Fibroblast of lung (primary cell): Measurements from ENCODE around the gene CARD14. TPM values are rescaled to one million over a fixed set of nuclear protein-coding genes. Genes with fewer than 3 reads are reported as not detected.

ENCODE experiments used
- DNase-seq, 2 donors: peaks; one replicate each; pipeline versions ENCODE4 v3.0.0 to v3.0.0-alpha.2; 2010; ENCODE audit warnings: low read depth in 2 of 2
- H2AFZ ChIP-seq: 2 replicates; pipeline ENCODE4 v1.5.1; 2012; ENCODE audit warnings: low read length, control low read depth, inconsistent platforms
- H3K27ac ChIP-seq: 2 replicates; pipeline ENCODE4 v1.5.1; 2011; ENCODE audit warnings: low read length, control low read depth; ENCODE audit not compliant: insufficient read depth
- H3K27me3 ChIP-seq: 2 replicates; pipeline ENCODE4 v1.5.1; 2011; ENCODE audit warnings: mild to moderate bottlenecking, low read length; ENCODE audit not compliant: control insufficient read depth, insufficient read depth
- H3K36me3 ChIP-seq: 2 replicates; pipeline ENCODE4 v1.5.1; 2011; ENCODE audit warnings: low read length; ENCODE audit not compliant: control insufficient read depth, insufficient read depth
- H3K4me1 ChIP-seq: 2 replicates; pipeline ENCODE4 v1.5.1; 2011; ENCODE audit warnings: low read length; ENCODE audit not compliant: control insufficient read depth, insufficient read depth; ENCODE audit errors: extremely low read depth
- H3K4me2 ChIP-seq: 2 replicates; pipeline ENCODE4 v1.5.1; 2011; ENCODE audit warnings: low read length, control low read depth; ENCODE audit not compliant: insufficient read depth; ENCODE audit errors: extremely low read depth
- H3K4me3 ChIP-seq, 4 experiments: fragments of 200-600 bp in 1 of 4; sonication (generic) in 1 of 4; replicated peaks in 1 of 4; 2 replicates each; pipeline ENCODE4 v1.5.1; 2011 to 2016; ENCODE audit warnings: low read length in 4 of 4, low read depth in 3 of 4, mild to moderate bottlenecking in 3 of 4, control low read depth in 2 of 4, inconsistent platforms in 1 of 4, mixed read lengths in 1 of 4; ENCODE audit not compliant: insufficient read depth in 1 of 4; ENCODE audit errors: control extremely low read depth in 1 of 4
- H3K79me2 ChIP-seq: 2 replicates; pipeline ENCODE4 v1.5.1; 2012; ENCODE audit warnings: mild to moderate bottlenecking, low read length, inconsistent platforms; ENCODE audit not compliant: control insufficient read depth, insufficient read depth
- H3K9ac ChIP-seq: 2 replicates; pipeline ENCODE4 v1.5.1; 2011; ENCODE audit warnings: mild to moderate bottlenecking, low read length, control low read depth; ENCODE audit not compliant: insufficient read depth
- H3K9me3 ChIP-seq: 2 replicates; pipeline ENCODE4 v1.5.1; 2012; ENCODE audit warnings: low read depth, low read length; ENCODE audit not compliant: control insufficient read depth, insufficient read depth
- H4K20me1 ChIP-seq: 2 replicates; pipeline ENCODE4 v1.5.1; 2011; ENCODE audit warnings: low read length; ENCODE audit not compliant: control insufficient read depth, insufficient read depth; ENCODE audit errors: extremely low read depth
- EZH2 ChIP-seq: IDR thresholded peaks from 2 replicates; pipeline ENCODE4 v1.5.1; 2012; ENCODE audit warnings: low read length, control low read depth, mild to moderate bottlenecking; ENCODE audit errors: missing control alignments
- polyA plus RNA-seq, 2 donors: library from polyadenylated mRNA; depleted of rRNA in 1 of 2; stranded (reverse) in 1 of 2; unstranded in 1 of 2; fragments of >200 nt; gene quantifications; 2 replicates each; pipeline ENCODE4 v1.2.1, GENCODE V29; 2011 to 2012; ENCODE audit warnings: missing spikeins in 1 of 2
- total RNA-seq: library from RNA; depleted of rRNA; stranded (reverse); fragments of >200 nt; gene quantifications from 2 replicates; pipeline ENCODE4 v1.2.1, GENCODE V29; 2014
- TF ChIP-seq, protein P1 (sequence below), 2 donors: IDR thresholded peaks in 1 of 2; conservative IDR thresholded peaks in 1 of 2; 1 replicate in 1 of 2; 2 replicates in 1 of 2; pipeline ENCODE4 v1.5.1; 2011 to 2012; ENCODE audit warnings: low read length in 2 of 2, control low read depth in 1 of 2, inconsistent platforms in 1 of 2, low read depth in 1 of 2, mild to moderate bottlenecking in 1 of 2

CARD14 gene
- total and polyA plus RNA-seq, 2 donors (not counting 1 experiment from before 2014, with no cell fraction given): 0.17 TPM; not detected in 1

DNA sequence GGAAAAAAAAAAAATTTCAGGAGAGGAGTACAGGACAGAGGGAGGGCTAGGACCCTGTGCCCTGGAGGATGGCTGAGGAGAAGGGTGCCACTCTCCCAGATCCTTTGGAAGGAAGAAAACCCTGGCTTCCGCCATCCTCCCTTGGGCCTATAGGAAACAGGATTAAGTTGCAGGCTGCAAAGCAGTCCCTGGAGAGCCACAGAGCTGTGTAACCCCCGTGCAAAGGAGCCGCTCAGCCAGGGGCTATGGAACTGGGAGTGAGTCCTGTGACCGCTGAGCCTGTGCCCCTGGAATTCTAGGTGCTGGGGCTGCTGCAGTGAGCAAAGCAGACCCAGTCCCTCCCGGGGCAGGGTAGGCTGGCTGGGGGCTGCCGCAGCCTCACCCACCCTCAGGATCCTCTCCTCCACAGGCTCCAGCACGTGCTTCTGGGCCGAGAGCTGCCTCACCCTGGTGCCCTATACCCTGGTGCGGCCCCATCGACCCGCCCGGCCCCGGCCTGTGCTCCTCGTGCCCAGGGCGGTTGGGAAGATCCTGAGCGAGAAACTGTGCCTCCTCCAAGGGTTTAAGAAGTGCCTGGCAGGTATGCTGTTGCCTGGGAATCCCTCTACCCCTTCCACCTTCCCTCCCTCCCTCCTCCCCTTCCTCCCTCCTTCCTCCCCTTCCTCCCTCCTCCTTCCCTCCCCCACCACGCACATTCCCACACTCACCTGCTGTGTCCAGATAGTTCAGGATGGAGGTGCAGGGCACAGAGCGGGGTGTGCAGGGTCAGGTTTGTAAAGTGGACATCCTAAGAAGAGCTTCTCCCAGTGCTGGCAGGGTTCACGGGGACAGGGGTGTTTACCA lies 35.0 kb downstream of the CARD14 start:
- no peaks in the 10 kb centered on the region for H3K9me3 ChIP-seq
- TF ChIP-seq EZH2: no peak
- TF ChIP-seq, protein P1, sequence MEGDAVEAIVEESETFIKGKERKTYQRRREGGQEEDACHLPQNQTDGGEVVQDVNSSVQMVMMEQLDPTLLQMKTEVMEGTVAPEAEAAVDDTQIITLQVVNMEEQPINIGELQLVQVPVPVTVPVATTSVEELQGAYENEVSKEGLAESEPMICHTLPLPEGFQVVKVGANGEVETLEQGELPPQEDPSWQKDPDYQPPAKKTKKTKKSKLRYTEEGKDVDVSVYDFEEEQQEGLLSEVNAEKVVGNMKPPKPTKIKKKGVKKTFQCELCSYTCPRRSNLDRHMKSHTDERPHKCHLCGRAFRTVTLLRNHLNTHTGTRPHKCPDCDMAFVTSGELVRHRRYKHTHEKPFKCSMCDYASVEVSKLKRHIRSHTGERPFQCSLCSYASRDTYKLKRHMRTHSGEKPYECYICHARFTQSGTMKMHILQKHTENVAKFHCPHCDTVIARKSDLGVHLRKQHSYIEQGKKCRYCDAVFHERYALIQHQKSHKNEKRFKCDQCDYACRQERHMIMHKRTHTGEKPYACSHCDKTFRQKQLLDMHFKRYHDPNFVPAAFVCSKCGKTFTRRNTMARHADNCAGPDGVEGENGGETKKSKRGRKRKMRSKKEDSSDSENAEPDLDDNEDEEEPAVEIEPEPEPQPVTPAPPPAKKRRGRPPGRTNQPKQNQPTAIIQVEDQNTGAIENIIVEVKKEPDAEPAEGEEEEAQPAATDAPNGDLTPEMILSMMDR (conservative IDR thresholded peaks at IDR 0.05 in 1 of 2, IDR thresholded peaks at IDR 0.05 in 1 of 2; ENCODE audit: low read depth in 1 of 2, low read length in 2 of 2): no peak
- H3K4me3 ChIP-seq: no peak overlapping the region

DNA sequence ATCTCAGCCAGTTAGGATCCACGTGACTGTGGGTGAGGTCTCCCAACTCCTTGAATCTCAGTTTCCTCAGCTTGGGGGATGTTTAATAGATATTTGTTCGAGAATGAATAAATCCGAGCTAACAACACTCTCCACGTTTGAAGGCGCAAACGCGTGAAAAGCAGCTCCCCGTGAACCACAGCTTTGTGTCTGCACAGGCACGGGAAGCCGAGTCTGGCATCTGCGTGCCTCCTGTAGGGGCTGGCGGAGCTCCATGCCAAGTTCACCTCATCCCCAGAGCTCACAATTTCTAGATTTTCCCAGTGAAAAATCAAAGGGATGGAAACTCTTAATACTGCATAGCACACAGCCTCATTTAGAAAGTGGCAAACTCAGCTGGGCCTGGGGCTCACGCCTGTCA lies 36.0 kb downstream of the CARD14 start:
- no peak for DNase-seq
- H2AFZ ChIP-seq: no peak overlapping the region
- TF ChIP-seq EZH2: no peak
- TF ChIP-seq, protein P1 (conservative IDR thresholded peaks at IDR 0.05 in 1 of 2, IDR thresholded peaks at IDR 0.05 in 1 of 2; ENCODE audit: low read depth in 1 of 2, low read length in 2 of 2): no peak
- H3K4me2 ChIP-seq: no peak overlapping the region
- no peak overlapping the region for H3K9ac ChIP-seq
- H3K4me1 ChIP-seq: no peaks in the 10 kb centered on the region
- no peak overlapping the region for H3K27ac ChIP-seq
- no peaks in the 10 kb centered on the region for H3K79me2 ChIP-seq
- no peaks in the 10 kb centered on the region for H4K20me1 ChIP-seq
- H3K9me3 ChIP-seq: no peaks in the 10 kb centered on the region
- peaks cover 12% of the 10 kb centered on the region for H3K36me3 ChIP-seq
- H3K27me3 ChIP-seq: no peaks in the 10 kb centered on the region
- H3K4me3 ChIP-seq: no peak overlapping the region

More for the DNA sequence above, 35.0 kb downstream of the CARD14 start:
- H3K36me3 ChIP-seq: peaks cover 4% of the 10 kb centered on the region
- H3K9ac ChIP-seq: no peak overlapping the region
- no peaks in the 10 kb centered on the region for H4K20me1 ChIP-seq
- no peak for DNase-seq
- H3K27ac ChIP-seq: no peak overlapping the region
- no peak overlapping the region for H3K4me2 ChIP-seq
- no peak overlapping the region for H2AFZ ChIP-seq
- no peaks in the 10 kb centered on the region for H3K27me3 ChIP-seq
- no peaks in the 10 kb centered on the region for H3K4me1 ChIP-seq
- no peaks in the 10 kb centered on the region for H3K79me2 ChIP-seq

DNA sequence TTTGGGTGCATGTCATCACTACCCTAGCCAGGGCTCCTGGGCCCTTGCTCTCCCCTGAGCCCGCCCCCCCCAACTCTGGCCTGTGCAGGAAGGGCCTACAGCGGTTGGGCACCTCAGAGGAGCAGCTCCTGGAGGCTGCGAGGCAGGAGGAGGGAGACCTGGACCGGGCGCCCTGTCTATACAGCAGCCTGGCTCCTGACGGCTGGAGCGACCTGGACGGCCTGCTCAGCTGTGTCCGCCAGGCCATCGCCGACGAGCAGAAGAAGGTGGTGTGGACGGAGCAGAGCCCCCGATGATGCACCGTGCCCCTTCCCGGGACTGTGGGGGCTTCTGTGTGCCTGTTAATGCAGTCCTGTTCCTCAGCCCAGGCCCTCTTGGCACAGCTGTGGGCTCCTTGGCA lies 38.2 kb downstream of the CARD14 start:
- no peak for TF ChIP-seq EZH2
- TF ChIP-seq, protein P1 (conservative IDR thresholded peaks at IDR 0.05 in 1 of 2, IDR thresholded peaks at IDR 0.05 in 1 of 2; ENCODE audit: low read depth in 1 of 2, low read length in 2 of 2): no peak

More for the DNA sequence above, 38.2 kb downstream of the CARD14 start:
- Histone ChIP-seq H2AFZ (no peak overlapping the region), H3K36me3 (peaks cover 24% of the 10 kb centered on the region), H4K20me1 (no peaks in the 10 kb centered on the region), H3K79me2 (no peaks in the 10 kb centered on the region), H3K4me2 (no peak overlapping the region), H3K27me3 (no peaks in the 10 kb centered on the region), H3K4me3 (no peak overlapping the region), H3K9me3 (no peaks in the 10 kb centered on the region), H3K4me1 (no peaks in the 10 kb centered on the region), H3K27ac (no peak overlapping the region), H3K9ac (no peak overlapping the region)
- DNase-seq: no peak
